GM12864 (cell line): ENCODE results near the gene SPEM1.

Experiments used
- DNase-seq: peaks from one replicate; pipeline ENCODE4 v3.0.0-alpha.2; 2011; ENCODE audit warnings: low read depth
- H3K4me3 ChIP-seq: 2 replicates; pipeline ENCODE4 v1.5.1; 2011; ENCODE audit warnings: mild to moderate bottlenecking, low read depth, low read length, control low read depth
- CTCF ChIP-seq: IDR thresholded peaks from 2 replicates; pipeline ENCODE4 v1.5.1; 2011; ENCODE audit warnings: low read depth, mild to moderate bottlenecking, moderate library complexity, low read length, control low read depth, inconsistent platforms; ENCODE audit errors: missing control alignments

Gene SPEM1

GRCh38 chr17:7440834-7441195, 20.7 kb downstream of the SPEM1 start:
- DNase-seq: no peak
- TF ChIP-seq CTCF: no peak
- H3K4me3 ChIP-seq: peak overlapping the region; percentile 45

GRCh38 chr17:7441266-7441665, 21.1 kb downstream of the SPEM1 start:
- no peak for TF ChIP-seq CTCF
- no peak for DNase-seq
- no peak overlapping the region; the same call in 1 of the 2 replicates for H3K4me3 ChIP-seq

GRCh38 chr17:7442142-7442541, 22.0 kb downstream of the SPEM1 start:
- TF ChIP-seq CTCF: no peak
- no peak for DNase-seq
- no peak overlapping the region for H3K4me3 ChIP-seq

GRCh38 chr17:7443499-7444485, 23.7 kb downstream of the SPEM1 start:
- no peak for TF ChIP-seq CTCF
- H3K4me3 ChIP-seq: no peak overlapping the region
- no peak for DNase-seq

GRCh38 chr17:7444682-7445618, 24.8 kb downstream of the SPEM1 start, which contains the start of gene CHRNB1:
Gene CHRNB1 (plus strand): TSS chr17:7445061. CDS start chr17:7445128, 67 bp downstream.
- H3K4me3 ChIP-seq: peak within 1 kb of the TSS; percentile 25
- TF ChIP-seq CTCF: no peak
- no peak for DNase-seq

GRCh38 chr17:7445619-7445968, 25.5 kb downstream of the SPEM1 start:
- no peak for TF ChIP-seq CTCF
- peak overlapping the region; percentile 25; the same call in 1 of the 2 replicates for H3K4me3 ChIP-seq
- no peak for DNase-seq
